Activated CD4-positive, alpha-beta memory T cell treated with anti-CD3 and anti-CD28 coated beads for 36 hours (primary cell): ENCODE measurements around the gene ASAP2. TPM values are rescaled to one million over a fixed set of nuclear protein-coding genes. Genes with fewer than 3 reads are reported as not detected.

Source experiments
- CTCF ChIA-PET: fragments of 350-600 bp; sonication (Branson Sonifier 250); formaldehyde crosslinking; loops from one replicate; lab custom pipeline; 2021; ENCODE audit warnings: antibody characterized with exemption, inconsistent platforms; lab: Charles Lee
- POLR2A ChIA-PET: fragments of 350-600 bp; sonication (Branson Sonifier 250); formaldehyde crosslinking; loops from one replicate; lab custom pipeline; 2021; ENCODE audit warnings: antibody characterized with exemption; lab: Charles Lee
- DNase-seq: peaks from one replicate; pipeline ENCODE4 v3.0.0-alpha.2; 2020
- H3K27ac Mint-ChIP-seq: one replicate; pipeline ENCODE4 v1.8.0; 2021; ENCODE audit warnings: mixed read lengths
- H3K27me3 Mint-ChIP-seq: one replicate; pipeline ENCODE4 v1.8.0; 2021; ENCODE audit warnings: mixed read lengths
- H3K36me3 Mint-ChIP-seq: one replicate; pipeline ENCODE4 v1.8.0; 2021; ENCODE audit warnings: mixed read lengths
- H3K4me1 Mint-ChIP-seq: one replicate; pipeline ENCODE4 v1.8.0; 2021; ENCODE audit warnings: low read depth, mixed read lengths
- H3K4me3 Mint-ChIP-seq: one replicate; pipeline ENCODE4 v1.8.0; 2021; ENCODE audit warnings: mild to moderate bottlenecking, mixed read lengths
- H3K9me3 Mint-ChIP-seq: one replicate; pipeline ENCODE4 v1.8.0; 2021; ENCODE audit warnings: mixed read lengths
- intact Hi-C: fragments of 100-400 bp; cut with micrococcal nuclease; formaldehyde crosslinking; loops from one replicate; pipeline ENCODE4 v1.15.1; 2023
- total RNA-seq, 2 experiments: library from RNA; stranded (reverse); gene quantifications; one replicate each; pipeline ENCODE4 v1.2.3, GENCODE V29; 2021

Gene ASAP2
- total RNA-seq, 2 experiments from 2014 or later, result 0.26 to 0.97 TPM

- no peak for DNase-seq
- H3K4me1 Mint-ChIP-seq, result no peaks in the 10 kb centered on the region
- H3K27me3 Mint-ChIP-seq, result no peaks in the 10 kb centered on the region
- no peaks in the 10 kb centered on the region for H3K9me3 Mint-ChIP-seq
- intact Hi-C loops, result no loop called here
- H3K27ac Mint-ChIP-seq, result no peak overlapping the region
- ChIA-PET POLR2A (no interaction called here), CTCF (no interaction called here)
- H3K4me3 Mint-ChIP-seq, result no peak overlapping the region
- H3K36me3 Mint-ChIP-seq, result no peaks in the 10 kb centered on the region
Measured at GRCh38 chr2:9317559-9317958, 110.9 kb downstream of the ASAP2 start.

- Mint-ChIP-seq H3K4me1 (no peaks in the 10 kb centered on the region), H3K4me3 (no peak overlapping the region), H3K9me3 (no peaks in the 10 kb centered on the region), H3K27ac (no peak overlapping the region), H3K27me3 (peaks cover 2% of the 10 kb centered on the region), H3K36me3 (no peaks in the 10 kb centered on the region)
- DNase-seq, result no peak
- ChIA-PET POLR2A (no interaction called here), CTCF (no interaction called here)
- intact Hi-C loops, result no loop called here
Measured at GRCh38 chr2:9318461-9319337, 112.1 kb downstream of the ASAP2 start.

GRCh38 chr2:9319338-9319715 is 112.7 kb downstream of the ASAP2 start:
- intact Hi-C loops, result no loop called here
- ChIA-PET POLR2A (no interaction called here), CTCF (no interaction called here)
- Mint-ChIP-seq H3K27me3 (peaks cover 2% of the 10 kb centered on the region), H3K27ac (no peak overlapping the region), H3K4me3 (no peak overlapping the region), H3K4me1 (no peaks in the 10 kb centered on the region), H3K36me3 (no peaks in the 10 kb centered on the region), H3K9me3 (no peaks in the 10 kb centered on the region)
- DNase-seq, result no peak

DNA sequence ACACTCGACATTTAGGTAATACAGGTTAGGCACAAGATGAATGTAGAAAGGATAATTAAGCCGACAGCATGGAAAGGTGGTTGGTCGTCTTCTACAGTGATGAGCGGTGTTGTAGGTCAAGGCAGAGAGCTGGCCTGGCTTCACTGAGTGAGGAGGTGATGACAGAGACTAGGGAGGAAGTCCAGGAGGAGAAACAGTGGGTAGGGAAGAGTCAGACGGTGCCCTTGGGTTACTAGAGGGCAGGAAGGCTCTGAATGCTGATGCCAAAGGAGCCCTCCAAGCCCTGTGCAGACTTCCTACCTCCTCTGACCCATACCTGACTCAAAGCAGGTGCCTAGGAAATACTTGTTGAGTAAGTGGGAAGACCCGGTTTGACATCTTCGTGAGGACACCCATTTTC is 116.0 kb downstream of the ASAP2 start:
- Mint-ChIP-seq H3K4me1 (no peaks in the 10 kb centered on the region), H3K9me3 (no peaks in the 10 kb centered on the region), H3K27ac (no peak overlapping the region), H3K4me3 (no peak overlapping the region), H3K27me3 (peaks cover 2% of the 10 kb centered on the region), H3K36me3 (no peaks in the 10 kb centered on the region)
- no peak for DNase-seq
- POLR2A ChIA-PET, result no interaction called here
- CTCF ChIA-PET, result no interaction called here
- intact Hi-C loops, result no loop called here

DNA sequence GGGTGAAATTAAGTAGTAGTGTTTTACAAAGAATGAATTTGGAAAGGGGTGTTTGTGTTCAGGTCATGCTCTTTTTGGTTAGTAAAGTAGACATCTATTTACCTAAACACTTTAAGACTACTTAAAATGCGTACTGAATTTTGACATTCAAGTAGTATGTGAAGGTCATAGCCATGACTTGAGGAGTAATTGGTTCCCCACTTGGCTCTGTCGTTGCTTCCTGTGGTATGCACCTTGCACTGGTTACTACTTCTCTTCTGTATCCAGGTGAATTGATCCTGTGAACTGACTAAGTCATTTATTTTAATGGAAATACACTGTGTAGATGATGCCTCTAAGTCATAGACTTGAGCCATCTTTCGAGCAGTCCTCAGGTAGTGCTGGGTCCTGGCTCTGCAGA is 118.8 kb downstream of the ASAP2 start:
- Mint-ChIP-seq H3K4me1 (no peaks in the 10 kb centered on the region), H3K36me3 (no peaks in the 10 kb centered on the region), H3K27ac (no peak overlapping the region), H3K27me3 (peaks cover 3% of the 10 kb centered on the region), H3K9me3 (no peaks in the 10 kb centered on the region), H3K4me3 (no peak overlapping the region)
- no peak for DNase-seq
- POLR2A ChIA-PET, result no interaction called here
- CTCF ChIA-PET, result no interaction called here
- intact Hi-C loops, result no loop called here

DNA sequence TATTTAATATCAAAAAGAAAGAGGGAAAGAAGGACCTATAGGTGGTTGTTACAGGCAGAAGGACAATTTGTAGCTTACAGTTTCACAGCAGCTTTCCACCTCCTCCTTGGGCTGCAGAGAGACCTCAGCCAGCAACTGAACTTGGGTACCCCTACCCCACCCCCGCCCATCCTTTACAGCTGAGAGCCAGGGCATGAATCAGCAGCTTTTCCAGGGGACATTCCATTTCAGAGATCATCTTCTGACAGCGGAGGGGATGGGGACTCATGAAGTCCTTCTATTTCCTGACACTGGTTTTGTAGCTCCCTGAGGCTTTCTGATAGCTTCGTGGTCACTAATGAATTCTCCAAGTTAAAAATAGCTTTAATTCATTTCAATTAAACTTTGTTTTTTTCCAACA is 120.4 kb downstream of the ASAP2 start:
- no peak overlapping the region for H3K4me3 Mint-ChIP-seq
- ChIA-PET CTCF (no interaction called here), POLR2A (no interaction called here)
- H3K4me1 Mint-ChIP-seq, result no peaks in the 10 kb centered on the region
- H3K27ac Mint-ChIP-seq, result no peak overlapping the region
- intact Hi-C loops, result no loop called here
- no peaks in the 10 kb centered on the region for H3K36me3 Mint-ChIP-seq
- no peaks in the 10 kb centered on the region for H3K9me3 Mint-ChIP-seq
- H3K27me3 Mint-ChIP-seq, result peaks cover 3% of the 10 kb centered on the region
- no peak for DNase-seq

GRCh38 chr2:9327873-9328352 is 121.3 kb downstream of the ASAP2 start:
- Mint-ChIP-seq H3K4me1 (no peaks in the 10 kb centered on the region), H3K27ac (no peak overlapping the region), H3K27me3 (peaks cover 3% of the 10 kb centered on the region), H3K36me3 (no peaks in the 10 kb centered on the region), H3K4me3 (no peak overlapping the region), H3K9me3 (no peaks in the 10 kb centered on the region)
- ChIA-PET POLR2A (no interaction called here), CTCF (no interaction called here)
- intact Hi-C loops, result no loop called here
- no peak for DNase-seq

GRCh38 chr2:9328931-9329330 is 122.3 kb downstream of the ASAP2 start:
- H3K9me3 Mint-ChIP-seq, result no peaks in the 10 kb centered on the region
- H3K27me3 Mint-ChIP-seq, result peaks cover 1% of the 10 kb centered on the region
- intact Hi-C loops, result no loop called here
- CTCF ChIA-PET, result no interaction called here
- POLR2A ChIA-PET, result no interaction called here
- no peak for DNase-seq
- no peak overlapping the region for H3K4me3 Mint-ChIP-seq
- H3K4me1 Mint-ChIP-seq, result no peaks in the 10 kb centered on the region
- H3K36me3 Mint-ChIP-seq, result no peaks in the 10 kb centered on the region
- no peak overlapping the region for H3K27ac Mint-ChIP-seq

- Mint-ChIP-seq H3K9me3 (no peaks in the 10 kb centered on the region), H3K4me1 (no peaks in the 10 kb centered on the region), H3K4me3 (no peak overlapping the region), H3K36me3 (no peaks in the 10 kb centered on the region), H3K27me3 (peaks cover 1% of the 10 kb centered on the region), H3K27ac (no peak overlapping the region)
- ChIA-PET CTCF (no interaction called here), POLR2A (no interaction called here)
- intact Hi-C loops, result no loop called here
- no peak for DNase-seq
Measured at GRCh38 chr2:9329497-9329896, 122.9 kb downstream of the ASAP2 start.

GRCh38 chr2:9330612-9331270 is 124.1 kb downstream of the ASAP2 start:
- no peak overlapping the region for H3K4me3 Mint-ChIP-seq
- H3K9me3 Mint-ChIP-seq, result no peaks in the 10 kb centered on the region
- ChIA-PET POLR2A (no interaction called here), CTCF (no interaction called here)
- no peak for DNase-seq
- intact Hi-C loops, result loop anchor here (5.0 kb wide), 1 partner anchor 123 kb away; the partner anchor contains the start of gene ASAP2
- no peak overlapping the region for H3K27ac Mint-ChIP-seq
- H3K36me3 Mint-ChIP-seq, result no peaks in the 10 kb centered on the region
- no peaks in the 10 kb centered on the region for H3K4me1 Mint-ChIP-seq
- H3K27me3 Mint-ChIP-seq, result peaks cover 1% of the 10 kb centered on the region

GRCh38 chr2:9331704-9332103 is 125.1 kb downstream of the ASAP2 start:
- Mint-ChIP-seq H3K9me3 (no peaks in the 10 kb centered on the region), H3K36me3 (no peaks in the 10 kb centered on the region), H3K27ac (no peak overlapping the region), H3K27me3 (peaks cover 3% of the 10 kb centered on the region), H3K4me1 (peaks cover 3% of the 10 kb centered on the region), H3K4me3 (no peak overlapping the region)
- ChIA-PET CTCF (interaction anchor here (0.7 kb wide), 1 partner anchor 189 kb away, joined by 3 read pairs; no protein-coding TSS in a partner anchor), POLR2A (no interaction called here)
- intact Hi-C loops, result loop anchor here (5.0 kb wide), 1 partner anchor 124 kb away; the partner anchor contains the start of gene ASAP2
- no peak for DNase-seq

GRCh38 chr2:9332136-9332852 is 125.7 kb downstream of the ASAP2 start:
- H3K4me3 Mint-ChIP-seq, result no peak overlapping the region
- H3K36me3 Mint-ChIP-seq, result no peaks in the 10 kb centered on the region
- peaks cover 3% of the 10 kb centered on the region for H3K4me1 Mint-ChIP-seq
- intact Hi-C loops, result loop anchor here (5.0 kb wide), 1 partner anchor 125 kb away; the partner anchor contains the start of gene ASAP2
- peaks cover 3% of the 10 kb centered on the region for H3K27me3 Mint-ChIP-seq
- no peaks in the 10 kb centered on the region for H3K9me3 Mint-ChIP-seq
- ChIA-PET CTCF (interaction anchor here (0.7 kb wide), 2 partner anchors 189 to 280 kb away, joined by 3 read pairs; no protein-coding TSS in a partner anchor), POLR2A (no interaction called here)
- no peak overlapping the region for H3K27ac Mint-ChIP-seq
- no peak for DNase-seq
